T-helper 1 cell treated with Interleukin-12 subunit alpha and Interleukin-12 subunit beta and Interleukin-4 antibody, amounts not matched to agents 30 ng/mL and 1 ng/mL, for 36 hours (primary cell): ENCODE measurements around the gene PRR36. TPM values are rescaled to one million over a fixed set of nuclear protein-coding genes. Genes with fewer than 3 reads are reported as not detected.
"Not testable (repeated sequence)": the region's sequence is repeated elsewhere in the genome, so short reads cannot be mapped to it uniquely, and the experiment has no call there.

Experiments
- intact Hi-C: fragments of 100-400 bp; cut with micrococcal nuclease; formaldehyde crosslinking; loops from one replicate; pipeline ENCODE4 v1.15.1; 2024
- total RNA-seq: library from RNA; stranded (reverse); gene quantifications from 2 replicates; pipeline ENCODE4 v1.2.3, GENCODE V29; 2022

Gene PRR36
- 0.22 and 0.34 TPM in 2 replicates for total RNA-seq

GRCh38 chr19:7874076-7874896 is at the start of gene PRR36:
TSS of gene PRR36 (minus strand) at chr19:7874390. CDS start at chr19:7873689, 701 bp downstream.
- intact Hi-C loops = no loop called here

DNA sequence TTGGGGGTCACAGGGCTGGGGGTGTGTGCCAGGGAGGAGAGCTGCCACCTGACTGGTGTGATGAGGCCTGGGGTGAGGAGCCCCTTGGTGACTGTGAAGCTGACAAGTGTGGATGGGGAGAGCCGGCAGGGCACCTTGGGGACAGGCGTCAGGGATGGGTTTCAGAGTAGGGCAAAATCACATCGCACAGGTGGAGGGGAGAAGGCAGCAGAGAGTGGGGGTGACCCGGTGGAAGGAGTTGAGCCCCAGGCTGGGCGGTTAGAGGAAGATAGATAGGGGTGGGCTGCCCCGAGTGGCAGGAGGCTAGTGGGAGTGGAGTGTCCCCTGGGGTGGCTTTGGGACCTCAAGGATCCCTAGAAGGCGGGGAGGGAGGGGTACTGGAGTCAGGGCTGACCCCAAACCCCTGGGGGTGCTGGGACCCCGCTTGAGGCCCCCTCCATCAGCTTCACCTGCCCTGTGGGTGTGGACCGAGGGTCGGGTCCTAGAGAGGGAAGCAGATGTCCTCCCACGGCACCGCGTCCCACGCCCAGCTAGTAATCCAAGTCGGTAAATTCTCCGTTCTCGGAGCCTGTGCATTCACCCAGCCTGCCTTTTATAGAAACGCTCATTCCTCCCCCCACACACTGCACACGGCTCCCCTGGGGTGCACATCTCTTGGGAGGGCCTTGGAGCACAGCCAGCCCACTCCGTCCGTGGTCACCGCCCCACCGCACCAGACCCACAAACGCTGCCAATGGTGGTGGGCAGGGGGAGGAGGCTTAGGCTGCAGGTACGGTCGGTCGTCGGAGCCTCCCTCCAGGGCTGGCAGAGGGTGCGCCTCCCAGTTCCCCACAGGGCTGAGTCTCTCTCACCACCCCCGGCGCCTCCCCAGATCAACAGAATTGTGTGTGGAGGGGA is 49.4 kb upstream of the PRR36 start:
- intact Hi-C loops = loop anchor here (5.0 to 10.0 kb wide), 4 partner anchors 241 to 1551 kb away; partner anchors contain the start of genes ALKBH7, NDUFA7, RPS28 and TRAPPC5

- intact Hi-C loops = loop anchor here (5.0 to 10.0 kb wide), 4 partner anchors 241 to 1551 kb away; partner anchors contain the start of genes ALKBH7, NDUFA7, RPS28 and TRAPPC5
Measured at GRCh38 chr19:7922836-7923195, 48.6 kb upstream of the PRR36 start.

GRCh38 chr19:7921967-7922835 is 48.0 kb upstream of the PRR36 start:
- intact Hi-C loops = loop anchor here (2.0 to 10.0 kb wide), 9 partner anchors 69 to 1871 kb away; partner anchors contain the start of genes ALKBH7, ELAVL1, NDUFA7 and PNPLA6

- intact Hi-C loops = loop anchor here (2.0 to 10.0 kb wide), 9 partner anchors 69 to 1871 kb away; partner anchors contain the start of genes ALKBH7, ELAVL1, NDUFA7 and PNPLA6
Measured at GRCh38 chr19:7921302-7921966, 47.2 kb upstream of the PRR36 start.

DNA sequence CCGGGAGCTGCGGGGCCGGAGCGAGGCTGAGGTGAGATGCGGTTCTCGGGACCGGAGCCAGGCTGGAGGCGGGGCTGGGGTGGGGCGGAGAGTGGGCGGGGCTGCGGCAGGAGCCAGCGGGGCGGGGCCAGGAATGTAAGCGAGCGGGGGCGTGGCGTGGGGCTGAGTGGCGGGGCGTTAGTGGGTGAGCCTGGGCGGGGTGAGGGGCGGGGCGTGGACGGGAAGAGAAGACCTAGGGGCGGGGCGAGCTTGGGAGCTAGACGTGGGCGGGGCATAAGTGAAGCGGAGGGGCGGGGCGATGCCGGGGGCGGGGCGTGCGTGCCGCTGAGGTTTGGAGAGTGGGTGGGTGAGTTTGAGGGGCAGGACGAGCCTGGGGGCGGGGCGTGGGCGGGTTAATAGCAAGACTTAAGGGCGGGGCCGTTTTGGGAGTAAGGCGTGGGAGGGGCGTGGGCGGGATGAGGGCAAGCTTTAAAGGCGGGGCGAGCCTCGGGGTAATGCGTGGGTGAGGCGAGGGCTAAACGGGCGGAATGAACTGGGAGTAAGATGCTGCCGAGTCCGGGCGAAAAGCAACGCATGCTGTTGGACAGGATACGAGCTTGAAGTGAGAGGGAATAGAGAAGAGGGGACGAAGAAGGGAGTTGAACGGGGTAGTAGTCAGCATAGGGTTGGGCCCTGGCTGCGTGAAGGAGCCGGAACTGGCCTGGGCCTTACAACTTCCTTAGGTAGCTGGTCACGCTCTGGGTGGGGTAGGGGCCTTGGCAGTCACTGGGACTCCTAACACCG is 46.5 kb upstream of the PRR36 start:
- intact Hi-C loops = loop anchor here (1.0 to 10.0 kb wide), 18 partner anchors 17 to 1872 kb away; partner anchors contain the start of genes ALKBH7, ELAVL1, MAP2K7 and MARCHF2

- intact Hi-C loops = loop anchor here (1.0 to 10.0 kb wide), 18 partner anchors 17 to 1873 kb away; partner anchors contain the start of genes ALKBH7, ELAVL1, MAP2K7 and MARCHF2
Measured at GRCh38 chr19:7919610-7920518, 45.7 kb upstream of the PRR36 start, which contains the start of gene SNAPC2. TSS of gene SNAPC2 (plus strand) at chr19:7920338. CDS start at chr19:7920367, 29 bp downstream.

GRCh38 chr19:7918615-7919421 is 44.6 kb upstream of the PRR36 start:
- intact Hi-C loops = no loop called here

GRCh38 chr19:7918062-7918614 is 43.9 kb upstream of the PRR36 start:
- intact Hi-C loops = not testable (repeated sequence)

DNA sequence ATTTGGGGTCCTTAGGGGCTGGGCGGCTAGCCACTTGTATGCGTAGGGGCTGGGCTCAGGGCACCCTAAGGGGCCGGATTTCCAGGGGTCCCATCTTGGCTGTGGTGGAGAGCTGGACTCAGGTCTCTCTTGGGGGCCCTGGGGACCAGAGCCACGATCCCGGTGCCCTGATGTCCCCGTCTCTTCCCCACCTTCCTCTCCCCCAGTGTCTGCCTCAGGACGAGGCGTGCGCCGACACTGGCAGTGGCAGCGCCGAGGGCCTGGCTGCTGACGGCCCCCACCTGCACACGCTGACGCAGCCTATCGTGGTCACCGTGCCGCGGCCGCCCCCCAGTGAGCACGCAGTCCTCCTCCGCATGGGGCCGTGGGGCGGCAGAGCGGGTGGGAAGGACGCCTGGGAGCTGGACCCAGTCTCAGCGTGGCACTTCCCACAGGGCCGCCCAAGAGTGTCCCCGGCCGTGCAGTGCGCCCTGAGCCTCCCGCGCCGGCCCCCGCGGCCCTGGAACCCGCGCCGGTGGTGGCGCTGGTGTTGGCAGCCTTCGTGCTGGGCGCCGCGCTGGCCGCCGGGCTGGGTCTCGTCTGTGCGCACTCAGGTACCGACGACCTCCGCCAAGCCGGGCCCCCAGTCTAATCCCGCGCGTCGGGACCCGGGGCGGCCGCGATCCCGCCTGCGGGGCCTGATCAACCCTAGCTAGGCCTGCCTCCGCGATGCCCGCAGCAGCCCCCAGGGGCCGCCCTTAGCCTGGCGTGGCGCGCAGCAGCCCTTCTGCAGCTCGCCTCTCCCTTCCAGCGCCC is 43.3 kb upstream of the PRR36 start:
- intact Hi-C loops = no loop called here

GRCh38 chr19:7916955-7917266 is 42.7 kb upstream of the PRR36 start:
- intact Hi-C loops = loop anchor here (1.0 kb wide), 1 partner anchor 14 kb away; the partner anchor contains the start of gene MAP2K7

DNA sequence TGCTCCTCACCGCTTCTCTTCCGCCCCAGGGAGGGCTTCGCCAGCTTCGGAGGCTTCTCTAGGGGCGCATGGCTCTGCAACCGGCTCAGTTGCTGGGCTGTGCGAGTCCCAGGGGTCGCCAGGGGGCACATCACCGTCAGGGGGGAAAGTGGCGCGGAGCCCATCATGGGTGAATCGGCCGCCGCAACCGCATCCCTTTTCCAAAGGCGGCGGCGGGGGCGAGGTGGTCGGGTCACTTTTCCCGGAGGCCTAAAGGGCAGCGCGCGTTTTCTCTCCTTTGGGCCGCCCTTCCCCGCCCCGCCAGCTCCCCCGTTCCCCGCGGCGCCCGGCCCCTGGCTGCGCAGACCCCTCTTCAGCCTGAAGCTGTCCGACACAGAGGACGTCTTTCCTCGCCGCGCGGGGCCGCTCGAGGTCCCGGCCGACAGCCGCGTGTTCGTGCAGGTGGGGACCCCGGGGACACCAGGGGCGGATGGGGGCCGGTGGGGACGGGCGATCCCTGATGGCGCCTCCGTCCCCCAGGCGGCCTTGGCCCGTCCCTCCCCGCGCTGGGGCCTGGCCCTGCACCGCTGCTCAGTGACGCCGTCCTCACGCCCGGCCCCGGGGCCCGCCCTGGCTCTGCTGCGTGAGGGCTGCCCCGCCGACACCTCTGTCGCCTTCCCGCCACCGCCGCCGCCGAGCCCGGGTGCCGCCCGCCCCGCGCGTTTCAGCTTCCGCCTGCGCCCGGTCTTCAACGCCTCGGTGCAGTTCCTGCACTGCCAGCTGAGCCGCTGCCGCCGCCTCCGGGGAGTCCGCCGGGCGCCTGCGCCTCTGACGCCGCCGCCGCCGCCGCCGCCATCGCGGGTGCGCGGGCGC is 42.1 kb upstream of the PRR36 start:
- intact Hi-C loops = loop anchor here (1.0 kb wide), 1 partner anchor 13 kb away; the partner anchor contains the start of gene MAP2K7

DNA sequence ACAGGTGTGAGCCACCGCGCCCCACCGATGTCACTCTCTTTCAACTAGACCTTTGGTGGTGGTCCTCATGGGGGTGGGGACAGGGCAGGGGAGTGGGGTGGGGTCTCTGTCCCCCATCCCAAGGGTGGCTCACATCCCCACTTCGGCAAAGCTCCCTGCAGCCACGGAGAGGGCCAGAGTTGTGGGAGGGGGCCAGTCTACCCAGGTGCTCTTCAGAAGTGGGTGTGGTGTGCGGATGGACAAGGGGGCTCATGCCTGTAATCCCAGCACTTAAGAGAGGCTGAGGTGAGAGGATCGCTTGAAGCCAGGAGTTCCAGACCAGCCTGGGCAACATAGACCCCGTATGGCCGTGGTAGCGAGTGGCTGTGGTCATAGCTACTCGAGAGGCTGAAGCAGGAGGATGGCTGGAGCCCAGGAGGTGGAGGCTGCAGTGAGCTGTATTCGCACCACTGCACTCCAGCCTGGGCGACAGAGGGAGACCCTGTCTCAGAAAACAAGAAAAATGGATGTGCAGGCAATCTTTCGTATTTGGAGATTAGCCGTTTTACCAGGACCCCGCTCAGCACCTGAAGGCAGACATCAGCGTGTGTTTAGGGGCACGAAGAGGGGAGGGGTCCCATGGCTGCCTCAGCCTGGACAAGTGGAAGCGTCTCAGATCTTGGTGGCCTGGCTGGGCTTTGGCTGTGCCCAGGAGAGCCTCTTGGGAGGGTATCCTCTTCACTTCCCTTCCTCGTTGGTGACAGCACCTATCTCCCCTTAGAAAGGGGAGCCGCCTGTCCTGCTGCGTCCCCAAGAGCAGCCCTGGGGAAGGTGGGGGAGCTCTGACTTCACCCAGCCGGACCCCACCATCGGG is 41.3 kb upstream of the PRR36 start:
- intact Hi-C loops = loop anchor here (1.0 kb wide), 1 partner anchor 12 kb away; the partner anchor contains the start of gene MAP2K7

DNA sequence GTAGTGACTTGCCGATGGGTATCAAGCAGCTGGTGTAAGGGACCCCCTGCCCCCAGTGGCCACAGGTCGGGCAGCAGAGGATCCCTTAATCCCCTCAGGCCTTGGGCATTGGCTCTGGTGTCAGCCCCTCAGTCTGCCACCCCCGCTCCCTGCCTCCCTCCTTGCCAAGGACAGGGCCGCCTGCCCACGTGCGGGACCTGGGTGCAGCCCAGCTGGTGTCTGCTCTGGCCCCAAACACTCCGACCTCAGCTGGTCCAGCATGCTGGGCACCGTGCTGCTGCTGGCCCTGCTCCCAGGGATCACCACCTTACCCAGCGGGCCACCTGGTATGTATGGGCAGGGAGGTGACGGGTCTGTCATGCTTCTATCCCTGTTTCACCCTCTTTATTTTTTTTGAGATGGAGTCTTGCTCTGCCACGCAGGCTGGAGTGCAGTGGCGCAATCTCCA is 40.4 kb upstream of the PRR36 start, which contains the start of gene TGFBR3L:
Gene TGFBR3L (plus strand): TSS at position 233 of the 448 bp plus-strand sequence.
- intact Hi-C loops = no loop called here
